Thyroid gland (tissue), 4 donors: ENCODE measurements around the gene TPBGL.

Experiments used
- POLR2A ChIP-seq, 2 donors: fragments of 450-650 bp; IDR thresholded peaks; one replicate each; pipeline ENCODE4 v1.6.1; 2017; ENCODE audit warnings: antibody characterized with exemption in 2 of 2, mild to moderate bottlenecking in 2 of 2, moderate library complexity in 1 of 2
- TF ChIP-seq, protein P1 (sequence below), 6 experiments: fragments of 200-600 bp in 3 of 6; fragments of 450-650 bp in 3 of 6; sonication (generic) in 3 of 6; IDR thresholded peaks; one replicate each; pipeline ENCODE4 v1.5.1; 2016 to 2019; ENCODE audit warnings: antibody characterized with exemption in 6 of 6, mild to moderate bottlenecking in 2 of 6, inconsistent platforms in 1 of 6, moderate library complexity in 1 of 6

DNA sequence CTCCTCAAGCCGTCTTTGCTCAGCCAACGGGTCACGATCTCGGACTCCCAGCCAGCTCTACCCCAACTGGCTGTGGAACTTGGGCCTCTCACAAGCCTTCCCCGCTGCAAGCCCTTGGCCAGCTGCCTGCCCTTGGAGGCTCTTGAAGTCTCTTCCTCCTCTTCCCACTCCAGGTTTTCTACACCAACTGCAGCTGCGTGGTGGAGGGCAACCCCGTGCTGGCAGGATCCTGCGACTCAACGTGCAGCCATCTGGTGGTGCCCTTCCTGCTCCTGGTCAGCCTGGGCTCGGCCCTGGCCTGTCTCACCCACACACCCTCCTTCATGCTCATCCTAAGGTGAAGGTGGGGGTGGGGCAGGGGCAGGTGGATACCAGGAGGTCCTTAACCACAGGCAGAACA is 40.5 kb upstream of the TPBGL start:
- TF ChIP-seq, protein P1, sequence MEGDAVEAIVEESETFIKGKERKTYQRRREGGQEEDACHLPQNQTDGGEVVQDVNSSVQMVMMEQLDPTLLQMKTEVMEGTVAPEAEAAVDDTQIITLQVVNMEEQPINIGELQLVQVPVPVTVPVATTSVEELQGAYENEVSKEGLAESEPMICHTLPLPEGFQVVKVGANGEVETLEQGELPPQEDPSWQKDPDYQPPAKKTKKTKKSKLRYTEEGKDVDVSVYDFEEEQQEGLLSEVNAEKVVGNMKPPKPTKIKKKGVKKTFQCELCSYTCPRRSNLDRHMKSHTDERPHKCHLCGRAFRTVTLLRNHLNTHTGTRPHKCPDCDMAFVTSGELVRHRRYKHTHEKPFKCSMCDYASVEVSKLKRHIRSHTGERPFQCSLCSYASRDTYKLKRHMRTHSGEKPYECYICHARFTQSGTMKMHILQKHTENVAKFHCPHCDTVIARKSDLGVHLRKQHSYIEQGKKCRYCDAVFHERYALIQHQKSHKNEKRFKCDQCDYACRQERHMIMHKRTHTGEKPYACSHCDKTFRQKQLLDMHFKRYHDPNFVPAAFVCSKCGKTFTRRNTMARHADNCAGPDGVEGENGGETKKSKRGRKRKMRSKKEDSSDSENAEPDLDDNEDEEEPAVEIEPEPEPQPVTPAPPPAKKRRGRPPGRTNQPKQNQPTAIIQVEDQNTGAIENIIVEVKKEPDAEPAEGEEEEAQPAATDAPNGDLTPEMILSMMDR (IDR thresholded peaks at IDR 0.05) = no peak
- TF ChIP-seq POLR2A (IDR thresholded peaks at IDR 0.05) = no peak
